Measurements from ENCODE around the gene ADK. TPM values are rescaled to one million over a fixed set of nuclear protein-coding genes. Genes with fewer than 3 reads are reported as not detected.

ADK gene
- total RNA-seq, 1 donor from 2014 or later, result 26.2 TPM

GRCh38 chr10:74738542-74738941 lies 587.5 kb downstream of the ADK start:
- Mint-ChIP-seq H3K27ac (no peak overlapping the region), H3K4me3 (no peak overlapping the region), H3K4me1 (peaks cover 5% of the 10 kb centered on the region), H3K36me3 (peaks cover 7% of the 10 kb centered on the region), H3K27me3 (ENCODE audit: low read depth) (no peaks in the 10 kb centered on the region), H3K9me3 (peaks cover 20% of the 10 kb centered on the region)
- DNase-seq (ENCODE audit: low spot score in 2 of 2, unreplicated experiment in 2 of 2), result no peak
- no peak for TF ChIP-seq CTCF (IDR thresholded peaks at IDR 0.05; ENCODE audit: unreplicated experiment)

- no peak for DNase-seq (ENCODE audit: low spot score in 2 of 2, unreplicated experiment in 2 of 2)
- TF ChIP-seq CTCF (IDR thresholded peaks at IDR 0.05; ENCODE audit: unreplicated experiment), result no peak
- no peaks in the 10 kb centered on the region for H3K27me3 Mint-ChIP-seq (ENCODE audit: low read depth)
- no peak overlapping the region for H3K4me3 Mint-ChIP-seq
- H3K27ac Mint-ChIP-seq, result peak overlapping the region; percentile 47
- peaks cover 5% of the 10 kb centered on the region for H3K4me1 Mint-ChIP-seq
- peaks cover 4% of the 10 kb centered on the region for H3K36me3 Mint-ChIP-seq
- H3K9me3 Mint-ChIP-seq, result peaks cover 16% of the 10 kb centered on the region
Measured at GRCh38 chr10:74738985-74739567, 588.1 kb downstream of the ADK start.

- Mint-ChIP-seq H3K9me3 (no peaks in the 10 kb centered on the region), H3K36me3 (no peaks in the 10 kb centered on the region), H3K4me1 (peaks cover 5% of the 10 kb centered on the region), H3K4me3 (no peak overlapping the region), H3K27ac (no peak overlapping the region), H3K27me3 (ENCODE audit: low read depth) (no peaks in the 10 kb centered on the region)
- DNase-seq (ENCODE audit: low spot score in 2 of 2, unreplicated experiment in 2 of 2), result no peak
- TF ChIP-seq CTCF (IDR thresholded peaks at IDR 0.05; ENCODE audit: unreplicated experiment), result no peak
Measured at GRCh38 chr10:74743401-74743800, 592.4 kb downstream of the ADK start.

- H3K4me3 Mint-ChIP-seq, result no peak overlapping the region
- no peak for DNase-seq (ENCODE audit: low spot score in 2 of 2, unreplicated experiment in 2 of 2)
- H3K4me1 Mint-ChIP-seq, result no peaks in the 10 kb centered on the region
- H3K27ac Mint-ChIP-seq, result no peak overlapping the region
- H3K27me3 Mint-ChIP-seq (ENCODE audit: low read depth), result no peaks in the 10 kb centered on the region
- TF ChIP-seq CTCF (IDR thresholded peaks at IDR 0.05; ENCODE audit: unreplicated experiment), result no peak
- H3K9me3 Mint-ChIP-seq, result no peaks in the 10 kb centered on the region
- no peaks in the 10 kb centered on the region for H3K36me3 Mint-ChIP-seq
Measured at GRCh38 chr10:74745449-74745848, 594.4 kb downstream of the ADK start.

- Mint-ChIP-seq H3K27me3 (ENCODE audit: low read depth) (no peaks in the 10 kb centered on the region), H3K9me3 (no peaks in the 10 kb centered on the region), H3K4me3 (no peak overlapping the region), H3K27ac (no peak overlapping the region), H3K36me3 (no peaks in the 10 kb centered on the region), H3K4me1 (no peaks in the 10 kb centered on the region)
- DNase-seq (ENCODE audit: low spot score in 2 of 2, unreplicated experiment in 2 of 2), result no peak
- TF ChIP-seq CTCF (IDR thresholded peaks at IDR 0.05; ENCODE audit: unreplicated experiment), result no peak
Measured at GRCh38 chr10:74746813-74747212, 595.8 kb downstream of the ADK start.

Measured in mesothelial cell of epicardium (in vitro differentiated cells).